HG02938 (cell line): Measurements from ENCODE around the gene SEPTIN12.

Source experiments
- ATAC-seq: cut with Tn5 transposase; IDR thresholded peaks from one replicate; pipeline ENCODE4 v1.9.1; 2021; ENCODE audit warnings: mild to moderate bottlenecking, moderate library complexity; ENCODE audit not compliant: unreplicated experiment

Gene SEPTIN12

DNA sequence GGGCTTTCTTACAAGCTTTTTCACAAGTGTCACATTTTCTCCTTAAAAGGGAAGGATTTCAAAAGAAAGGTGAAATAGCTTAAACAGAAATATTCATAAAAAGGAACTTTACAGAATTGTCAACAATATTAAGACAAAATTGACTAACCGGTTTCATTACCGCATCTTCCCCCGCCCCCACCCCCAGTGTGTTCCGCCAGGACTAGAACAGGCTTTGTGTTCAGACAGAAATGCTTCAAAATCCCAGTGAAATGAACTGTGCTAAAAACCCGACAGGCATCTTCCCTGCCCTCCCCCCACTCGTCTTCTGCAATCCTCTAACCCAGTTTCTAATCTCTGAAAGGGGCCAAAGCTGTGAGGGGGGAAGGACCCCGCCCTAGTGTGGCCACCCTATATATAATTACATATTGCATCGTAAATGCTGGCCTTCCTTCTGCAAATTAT, 15.3 kb upstream of the SEPTIN12 start:
- no peak for ATAC-seq

DNA sequence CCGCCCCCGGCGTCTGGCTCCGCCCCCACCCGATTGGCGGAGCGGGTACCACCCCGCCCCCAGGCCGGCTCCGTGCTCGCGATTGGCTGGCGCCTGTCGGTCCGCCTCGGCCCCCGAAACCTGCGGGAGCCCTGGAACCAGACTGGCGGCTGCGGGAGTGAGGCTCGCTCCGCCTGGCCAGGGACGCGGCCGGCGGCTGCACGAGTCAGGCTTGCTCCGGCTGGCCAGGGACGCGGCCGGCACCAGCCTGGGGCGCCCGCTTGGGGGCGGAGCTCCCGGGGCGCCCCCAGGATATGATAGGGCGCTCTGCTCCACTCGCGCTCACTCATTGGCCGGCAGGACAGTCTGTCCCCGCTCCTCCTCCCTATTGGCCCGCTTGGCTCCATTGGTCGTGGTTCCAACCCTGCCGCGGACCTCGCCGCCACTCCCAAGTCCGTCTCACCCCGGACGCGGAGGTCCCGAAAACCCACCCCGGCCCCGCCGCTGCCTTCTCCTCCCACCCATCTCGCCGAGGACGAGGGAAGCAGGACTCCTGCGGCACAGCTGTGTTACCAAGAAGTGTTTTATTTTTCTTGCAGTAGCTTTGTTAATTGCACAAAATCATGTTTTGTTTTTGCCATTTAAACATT, 14.6 kb upstream of the SEPTIN12 start:
- ATAC-seq, result peak; percentile 85

DNA sequence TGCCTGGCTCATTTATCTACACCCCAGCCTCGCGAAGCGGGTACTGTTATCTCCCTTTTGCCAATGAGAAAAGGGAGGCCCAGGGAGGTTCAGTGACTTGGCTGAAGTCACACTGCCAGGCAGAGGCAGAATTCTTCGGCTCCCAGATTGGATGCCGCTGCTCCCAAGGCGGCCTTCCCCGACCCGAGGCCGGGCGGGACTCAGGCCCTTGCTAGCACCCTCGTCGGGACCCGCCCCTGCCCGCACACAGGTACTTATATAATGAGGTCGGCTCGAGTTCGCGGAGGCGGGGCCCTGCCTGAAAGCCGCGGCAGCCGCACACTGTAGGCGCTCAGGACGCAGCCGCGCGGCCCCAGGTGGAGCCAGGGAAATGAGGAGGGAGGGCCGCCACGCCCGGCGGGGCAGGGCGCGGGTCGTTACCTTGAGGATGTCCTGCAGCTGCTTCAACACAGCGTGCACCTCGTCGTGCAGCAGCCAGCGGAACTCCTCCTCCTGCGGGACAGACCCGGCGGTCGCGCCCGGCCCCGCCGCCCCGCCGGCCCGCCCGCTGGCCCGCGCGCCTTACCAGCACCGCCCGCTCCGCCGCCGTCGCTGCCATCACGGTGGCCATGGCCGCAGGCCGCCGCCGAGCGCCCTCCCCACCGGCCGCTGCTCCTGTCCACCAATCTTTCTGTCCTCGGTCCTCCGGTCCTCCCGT, 14.0 kb upstream of the SEPTIN12 start, which contains the start of gene ROGDI:
Gene ROGDI, minus strand, starts transcription at position 672 of the 697 bp plus-strand sequence. Its CDS starts 62 bp downstream, at position 610.
- peak; percentile 51 for ATAC-seq

DNA sequence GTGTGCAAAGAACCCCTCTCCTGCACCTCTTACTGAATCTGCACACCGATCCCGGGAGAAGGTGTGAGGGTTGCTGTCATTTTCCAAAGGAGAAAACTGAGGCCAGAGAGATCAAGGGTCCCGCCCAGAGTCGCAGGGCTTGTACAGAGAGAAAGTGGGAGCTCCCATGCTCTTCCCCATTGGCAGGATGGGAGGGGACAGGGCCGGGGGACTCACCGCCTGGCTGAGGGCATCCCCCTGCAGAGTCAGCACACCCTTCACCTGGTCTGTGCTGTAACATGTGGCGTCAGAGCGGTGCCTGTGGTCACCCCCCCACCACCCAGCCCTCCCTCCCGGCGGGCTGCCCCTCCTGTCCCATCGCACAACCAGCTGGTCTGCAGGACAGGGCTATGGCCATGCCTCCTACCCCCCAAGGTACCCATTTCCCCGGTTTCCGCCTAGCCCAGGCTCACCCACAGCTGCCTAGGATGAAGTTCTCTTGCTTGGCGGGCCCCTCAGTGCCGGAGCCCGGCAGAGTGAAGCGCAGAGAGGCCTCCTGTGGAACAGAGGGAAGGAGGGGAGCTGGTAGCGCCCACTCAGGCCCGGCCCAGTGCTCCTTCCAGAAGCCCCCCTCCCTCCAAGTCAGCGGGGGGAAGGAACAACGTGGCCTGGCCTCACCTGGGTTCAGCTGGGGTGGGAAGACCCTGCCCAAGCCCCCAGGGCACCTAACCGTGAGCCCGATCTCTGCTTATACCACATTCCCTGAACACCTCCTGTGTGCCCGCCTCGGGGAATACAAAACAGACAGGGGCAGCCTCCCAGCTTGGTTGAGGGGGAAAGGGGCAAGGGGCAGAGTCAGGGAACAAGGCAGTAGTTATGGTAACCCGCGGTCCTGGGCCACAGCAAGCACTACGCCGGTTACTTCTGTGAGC, 13.2 kb upstream of the SEPTIN12 start:
- no peak for ATAC-seq

DNA sequence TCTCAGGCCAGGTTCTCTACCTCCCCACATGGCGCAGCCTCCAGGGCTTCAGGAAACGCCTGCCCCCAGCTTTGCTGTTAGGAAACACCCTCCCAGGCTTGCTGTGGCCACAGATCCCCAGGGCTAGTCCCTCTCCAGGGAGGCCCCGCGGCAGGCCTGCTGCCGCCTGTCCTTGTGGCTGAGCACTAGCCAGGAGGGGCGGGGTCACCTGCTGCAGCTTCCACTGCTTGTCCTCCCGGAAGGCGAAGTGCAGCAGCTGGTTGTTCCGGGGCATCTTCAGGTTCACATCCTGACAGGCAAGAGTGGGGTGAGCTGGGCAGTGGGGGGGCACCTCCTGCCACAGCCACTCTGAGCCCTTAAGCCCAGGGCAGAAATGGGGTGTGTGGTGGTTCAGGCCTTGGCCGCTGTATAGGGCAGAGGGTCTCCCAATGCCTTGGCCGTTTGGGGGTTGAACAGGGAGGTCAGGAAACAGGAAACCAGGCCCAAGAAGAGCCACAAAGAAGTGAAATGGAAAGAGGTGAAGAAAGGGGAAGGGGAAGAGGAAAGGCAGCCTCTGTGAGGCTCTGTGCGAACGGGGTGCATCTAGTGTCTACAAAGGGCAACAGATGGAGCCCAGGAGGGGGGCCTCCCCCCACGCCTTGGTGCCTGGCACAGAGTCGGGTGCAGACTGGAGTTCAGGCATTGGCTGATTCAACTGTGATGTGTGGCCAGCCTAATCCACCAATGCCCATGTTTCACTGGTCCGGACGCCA, 12.3 kb upstream of the SEPTIN12 start:
- ATAC-seq, result no peak

DNA sequence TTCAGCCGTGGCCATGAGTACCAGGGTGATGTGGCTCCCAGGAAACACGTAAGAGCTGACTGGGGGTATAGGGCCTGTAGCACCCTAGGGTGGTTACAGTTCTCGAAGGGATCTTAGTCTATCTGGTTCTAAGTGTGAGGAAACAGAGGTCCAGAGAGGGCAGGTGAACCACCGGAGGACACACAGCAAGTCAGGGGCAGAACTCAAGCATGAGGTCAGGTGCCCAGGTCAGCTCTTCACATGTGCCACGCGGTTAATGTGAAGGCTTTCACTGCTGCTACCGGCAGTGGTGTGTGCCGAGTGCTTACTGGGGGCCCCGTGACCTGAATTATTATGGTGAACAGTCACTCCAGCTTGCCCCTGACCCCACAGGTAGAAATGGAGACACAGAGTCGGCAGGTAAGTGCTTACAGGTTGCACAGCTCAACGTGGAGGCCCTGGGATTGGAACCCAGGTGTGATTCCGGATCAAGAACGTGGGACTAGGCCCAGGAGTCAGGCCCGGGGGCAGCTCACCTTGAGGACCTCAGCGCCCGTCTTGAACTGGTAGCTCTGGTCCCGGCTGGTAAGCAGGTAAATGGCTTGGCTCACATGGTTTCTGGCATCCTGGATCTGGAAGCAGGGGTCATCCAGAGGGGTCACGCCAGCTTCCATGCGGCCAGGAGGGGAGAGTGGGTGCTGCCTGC, 11.2 kb upstream of the SEPTIN12 start:
- ATAC-seq, result no peak

DNA sequence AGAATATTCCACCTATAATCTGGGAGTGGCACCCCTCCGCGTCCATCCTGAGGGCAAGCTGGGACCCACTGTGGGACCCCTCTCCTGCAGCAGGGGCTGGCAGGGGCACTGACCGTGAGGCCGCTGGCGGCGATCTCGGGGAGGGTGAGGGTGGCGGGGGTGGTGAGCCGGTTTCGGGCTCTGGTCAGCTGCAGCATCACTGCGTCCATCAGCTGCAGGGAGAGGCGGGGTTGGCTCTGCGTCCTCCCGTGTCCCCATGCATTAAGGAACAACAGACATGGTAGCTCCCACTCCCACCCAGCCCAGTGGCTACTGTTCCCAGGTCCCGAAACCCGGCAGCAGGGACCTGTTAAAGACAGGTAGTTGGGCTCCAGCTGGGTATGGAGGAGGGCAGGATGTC, 10.3 kb upstream of the SEPTIN12 start:
- ATAC-seq, result no peak

DNA sequence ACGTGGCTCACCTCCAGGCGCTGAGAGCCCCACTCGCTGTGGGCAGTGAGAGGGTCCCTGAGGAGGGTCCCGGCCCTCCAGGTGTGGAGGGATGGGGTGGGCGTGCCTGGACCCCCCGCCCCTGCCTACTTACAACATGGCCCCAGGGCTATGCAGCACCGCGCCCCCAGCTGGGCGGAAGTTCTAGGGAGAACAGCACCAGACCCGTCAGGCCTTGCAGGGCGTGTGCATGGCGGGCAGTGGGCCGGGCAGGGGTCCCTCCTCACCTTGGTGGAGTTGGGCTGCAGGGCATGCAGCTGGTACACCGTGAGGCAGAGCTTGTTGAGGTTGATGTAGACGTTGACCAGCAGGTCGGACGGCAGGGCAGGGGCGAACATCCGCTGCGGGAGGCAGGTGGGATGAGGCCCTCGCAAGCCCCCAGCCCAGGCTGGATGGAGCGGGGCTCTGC, 9.7 kb upstream of the SEPTIN12 start:
- ATAC-seq, result no peak

DNA sequence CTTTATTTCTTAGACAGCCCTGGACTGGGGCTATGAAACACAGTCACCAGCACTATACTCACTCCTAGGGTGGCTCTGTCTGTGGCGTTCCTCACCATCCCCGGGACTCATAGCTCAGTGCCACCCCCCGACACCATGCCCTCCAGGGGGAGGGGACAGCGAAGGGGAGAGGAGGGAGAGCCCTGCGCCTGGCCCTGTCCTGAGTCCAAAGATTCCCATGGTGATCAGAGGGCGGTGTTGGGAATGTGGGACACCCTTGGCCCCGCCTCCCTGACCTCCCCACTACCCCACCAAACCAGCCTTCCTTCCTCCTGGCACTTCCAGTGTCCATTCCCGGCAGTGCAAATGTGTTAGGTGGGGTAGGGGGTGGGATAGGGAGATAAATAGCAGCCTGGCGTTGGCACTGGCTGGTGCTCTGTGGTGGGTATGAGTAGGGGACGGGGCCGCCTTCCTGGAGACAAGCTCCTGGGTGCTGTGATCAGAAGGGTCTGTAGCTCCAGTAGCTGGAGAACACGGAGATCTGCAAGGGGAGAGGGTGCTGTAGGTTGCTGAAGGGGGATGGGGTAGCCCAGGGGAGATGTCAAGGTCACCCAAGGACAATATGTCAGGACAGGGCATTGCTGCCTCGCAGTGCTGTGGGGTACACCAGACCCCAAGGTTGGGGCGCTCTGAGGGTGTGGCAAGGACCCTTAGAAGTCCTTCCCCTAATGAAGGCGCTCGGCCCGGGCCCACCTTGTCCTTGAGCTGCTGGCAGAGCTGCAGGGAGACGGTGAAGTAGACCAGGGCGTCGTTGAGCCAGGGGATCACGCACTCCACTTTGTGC, 9.0 kb upstream of the SEPTIN12 start:
- no peak for ATAC-seq

DNA sequence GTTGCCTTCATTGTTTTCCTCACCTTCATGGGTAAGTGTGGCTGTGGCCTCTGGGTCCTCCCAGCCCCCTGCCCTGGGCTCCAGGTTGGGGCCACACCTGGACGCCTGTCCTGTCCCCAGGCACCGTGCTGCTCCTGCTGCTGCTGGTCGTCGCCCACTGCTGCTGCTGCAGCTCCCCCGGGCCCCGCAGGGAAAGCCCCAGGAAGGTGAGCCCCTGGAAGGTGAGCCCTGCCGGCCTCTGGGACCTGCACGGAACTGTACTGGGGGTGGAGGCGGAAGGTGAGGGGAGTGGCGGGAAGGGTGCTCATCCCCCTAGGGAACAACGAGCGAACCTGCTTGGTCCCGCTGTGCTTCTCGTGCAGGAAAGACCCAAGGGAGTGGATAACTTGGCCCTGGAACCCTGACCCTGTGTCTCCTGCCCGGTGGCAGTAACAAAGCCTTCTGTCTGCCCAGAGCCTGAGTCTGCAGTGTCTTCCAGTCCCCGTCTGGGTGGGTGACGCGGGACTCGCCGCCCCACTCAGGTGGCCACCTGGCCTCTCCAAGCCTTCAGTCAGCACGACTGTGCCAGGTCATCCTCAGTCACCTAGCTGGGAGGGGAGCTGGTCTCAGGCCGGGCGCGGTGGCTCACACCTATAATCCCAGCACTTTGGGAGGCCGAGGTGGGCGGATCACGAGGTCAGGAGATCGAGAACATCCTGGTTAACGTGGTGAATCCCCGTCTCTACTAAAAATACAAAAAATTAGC, 7.9 kb upstream of the SEPTIN12 start:
- no peak for ATAC-seq

DNA sequence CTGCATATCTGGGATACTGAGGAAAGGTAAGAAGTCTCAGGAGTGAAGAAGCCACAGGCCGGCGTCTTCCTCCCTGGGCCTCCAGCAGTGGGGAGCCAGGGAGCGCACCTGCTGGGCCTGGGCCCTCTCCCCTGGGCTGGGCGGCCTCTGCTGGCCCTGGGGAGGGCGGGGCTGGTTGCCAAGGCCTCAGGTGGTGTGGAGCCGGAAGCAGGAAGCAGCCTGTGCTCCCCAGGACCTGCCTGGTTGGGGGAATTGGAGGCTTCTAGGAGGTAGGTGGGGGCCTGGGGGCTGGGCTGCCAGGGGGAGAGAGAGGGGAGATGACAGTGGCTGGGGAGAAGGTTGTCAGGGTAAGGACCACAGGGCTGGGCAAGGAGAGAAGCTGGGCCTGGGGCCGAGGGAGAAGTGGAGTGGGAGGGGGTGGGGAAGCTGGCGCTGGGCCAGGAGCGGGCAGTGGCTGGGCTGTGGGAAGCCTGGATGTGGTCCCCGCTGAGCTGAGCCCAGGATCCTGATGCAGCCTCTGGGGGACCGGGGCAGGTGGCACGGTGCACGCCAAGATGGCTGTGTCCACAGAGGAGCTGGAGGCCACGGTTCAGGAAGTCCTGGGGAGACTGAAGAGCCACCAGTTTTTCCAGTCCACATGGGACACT, 7.2 kb upstream of the SEPTIN12 start, which contains the start of gene SMIM22:
Gene SMIM22, plus strand, starts transcription at position 189 of the 647 bp plus-strand sequence. Its CDS starts 366 bp downstream, at position 555.
- ATAC-seq, result no peak

DNA sequence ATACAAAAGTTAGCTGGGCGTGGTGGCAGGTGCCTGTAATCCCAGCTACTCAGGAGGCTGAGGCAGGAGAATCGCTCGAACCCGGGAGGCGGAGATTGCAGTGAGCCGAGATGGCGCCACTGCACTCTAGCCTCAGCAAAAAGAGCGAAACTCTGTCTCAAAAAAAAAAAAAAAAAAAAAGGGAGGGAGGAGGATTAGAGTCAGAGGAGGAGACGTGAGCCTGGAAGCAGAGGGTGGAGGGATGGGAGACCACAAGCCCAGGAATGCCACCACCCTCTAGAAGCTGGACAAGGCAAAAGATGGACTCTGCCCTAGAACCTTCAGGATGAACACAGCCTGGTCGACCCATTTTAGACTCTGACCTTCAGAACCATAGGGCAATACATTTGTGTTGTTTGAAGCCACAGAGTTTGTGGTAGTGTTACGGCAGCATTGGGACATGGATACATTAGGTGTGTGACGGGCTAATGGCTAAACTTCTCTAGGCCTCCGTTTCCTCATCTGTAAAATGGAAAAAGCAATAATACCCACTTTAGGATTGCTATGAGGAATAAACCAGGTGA, 4.9 kb upstream of the SEPTIN12 start:
- no peak for ATAC-seq

DNA sequence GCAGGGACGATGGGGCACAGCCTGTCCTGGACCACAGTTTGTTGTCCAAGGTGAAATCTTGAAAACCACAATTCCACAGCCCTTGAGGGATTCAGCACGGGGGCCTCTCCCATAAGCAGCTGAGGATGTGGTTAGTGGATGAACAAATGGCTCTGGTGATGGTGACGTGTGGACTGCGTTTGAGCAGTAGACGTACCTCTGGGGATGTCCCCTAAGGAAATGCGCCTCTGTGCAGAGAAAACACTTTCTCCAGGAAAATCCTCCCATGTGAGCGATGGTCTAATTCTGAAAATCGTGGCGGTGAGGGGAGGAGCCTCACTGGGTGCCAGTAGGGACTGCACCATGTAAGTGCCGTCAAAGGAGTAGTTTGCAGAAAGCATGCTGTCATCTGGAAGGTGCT, 2.7 kb upstream of the SEPTIN12 start:
- ATAC-seq, result no peak

DNA sequence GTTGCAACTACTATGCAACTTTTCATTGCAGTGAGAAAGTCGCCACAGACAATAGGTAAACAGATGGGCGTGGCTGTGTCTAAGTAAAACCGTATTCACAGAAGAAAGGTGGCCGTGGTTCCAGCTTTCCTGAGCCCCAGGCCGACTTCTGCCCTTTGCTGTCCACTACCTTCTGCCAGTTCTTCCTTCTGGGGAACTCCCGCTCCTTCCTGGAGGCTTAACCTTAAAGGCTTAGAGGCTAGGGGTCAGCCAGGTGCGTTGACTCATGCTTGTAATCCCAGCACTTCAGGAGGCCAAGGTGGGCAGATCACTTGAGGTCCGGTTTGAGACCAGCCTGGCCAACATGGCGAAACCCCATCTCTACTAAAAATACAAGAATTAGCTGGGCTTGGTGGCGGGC, 2.1 kb upstream of the SEPTIN12 start:
- ATAC-seq, result no peak

DNA sequence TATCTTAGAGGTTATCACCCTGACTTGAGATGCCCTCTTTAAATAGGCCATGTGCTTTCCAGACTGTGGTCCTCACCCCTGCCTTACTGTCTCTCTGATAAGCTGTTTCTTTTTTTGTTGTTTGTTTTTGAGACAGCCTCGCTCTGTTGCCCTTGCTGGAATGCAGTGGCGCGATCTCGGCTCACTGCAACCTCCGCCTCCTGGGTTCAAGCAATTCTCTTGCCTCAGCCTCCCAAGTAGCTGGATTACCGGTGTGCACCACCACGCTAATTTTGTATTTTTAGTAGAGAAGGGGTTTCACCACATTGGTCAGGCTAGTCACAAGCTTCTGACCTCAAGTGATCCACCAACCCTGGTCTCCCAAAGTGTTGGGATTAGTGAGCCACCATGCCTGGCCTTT, 765 bp upstream of the SEPTIN12 start:
- no peak for ATAC-seq

DNA sequence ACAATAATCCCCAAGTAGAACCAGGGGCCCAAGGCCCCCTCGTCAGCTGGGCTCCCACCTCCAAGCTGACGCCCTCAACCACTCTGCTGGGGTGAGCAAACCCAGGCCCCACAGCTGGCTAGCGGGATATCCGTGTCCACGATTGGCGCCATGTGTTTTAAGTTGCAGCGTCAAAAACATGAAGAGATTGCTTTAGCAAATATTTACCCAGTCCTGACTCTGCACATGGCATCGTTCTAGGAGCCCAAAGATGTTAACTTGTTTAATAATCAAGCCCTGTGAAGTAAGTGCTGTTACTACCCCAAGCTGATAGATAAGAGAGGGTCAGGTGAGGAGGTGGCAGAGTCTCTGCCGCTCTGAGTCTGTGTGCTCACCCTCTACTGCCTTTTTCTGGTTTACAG, 344 bp upstream of the SEPTIN12 start:
- ATAC-seq, result no peak

DNA sequence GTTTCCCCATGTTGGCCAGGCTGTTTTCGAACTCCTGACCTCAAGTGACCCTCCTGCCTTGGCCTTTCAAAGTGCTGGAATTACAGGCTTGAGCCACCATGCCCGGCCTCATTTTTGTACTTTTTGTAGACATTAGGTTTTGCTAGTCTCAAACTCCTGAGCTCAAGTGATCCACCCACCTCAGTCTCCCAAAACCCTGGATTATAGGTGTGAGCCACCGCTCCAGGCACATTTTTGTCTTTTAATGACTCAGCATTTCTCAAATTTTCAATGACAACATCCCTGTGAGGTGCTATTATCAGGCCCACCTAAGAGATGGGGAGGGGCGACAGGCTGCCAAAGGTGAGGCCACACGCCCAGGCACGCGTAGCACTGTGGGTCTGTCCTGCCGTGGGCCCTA, 1.1 kb downstream of the SEPTIN12 start:
- ATAC-seq, result no peak
